ENCODE data around the gene HTR3E.
"Not testable (repeated sequence)": the region's sequence is repeated elsewhere in the genome, so short reads cannot be mapped to it uniquely, and the experiment has no call there.

Gene HTR3E

DNA sequence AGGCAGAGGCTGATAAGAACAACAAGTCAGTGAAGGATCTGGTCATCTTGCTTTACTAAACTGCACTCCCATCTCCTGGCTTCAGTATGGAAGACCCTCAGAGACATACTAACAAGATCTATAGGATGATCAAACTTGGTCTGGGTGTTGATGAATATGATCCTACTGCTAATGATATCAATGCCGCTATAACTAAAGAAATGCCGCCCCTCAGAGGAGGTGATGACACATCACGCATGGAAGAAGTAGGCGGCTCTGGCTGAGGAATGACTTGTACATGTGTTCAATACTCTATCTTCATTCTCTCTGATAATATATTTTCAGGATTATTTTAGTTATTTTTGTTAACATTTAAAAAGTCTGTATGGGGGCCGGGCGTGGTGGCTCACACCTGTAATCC lies 20.8 kb downstream of the HTR3E start:
- DNase-seq, result no peak

DNA sequence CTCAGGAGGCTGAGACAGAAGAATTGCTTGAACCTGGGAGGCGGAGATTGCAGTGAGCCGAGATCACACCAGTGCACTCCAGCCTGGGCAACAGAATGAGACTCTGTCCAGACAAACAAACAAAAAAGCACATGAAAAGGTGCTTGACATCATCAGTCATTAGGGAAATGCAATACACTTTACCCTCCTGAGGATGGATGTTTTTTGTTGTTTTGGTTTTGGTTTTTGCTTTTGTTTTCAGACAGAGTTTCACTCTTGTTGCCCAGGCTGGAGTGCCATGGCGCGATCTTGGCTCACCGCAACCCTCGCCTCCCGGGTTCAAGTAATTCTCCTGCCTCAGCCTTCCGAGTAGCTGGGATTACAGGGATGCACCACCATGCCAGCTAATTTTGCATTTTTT lies 24.2 kb downstream of the HTR3E start:
- not testable (repeated sequence) for DNase-seq

- no peak for DNase-seq
These were observed 29.1 kb downstream of the HTR3E start for GRCh38 chr3:184126006-184126405.

- no peak for DNase-seq
These were observed 32.1 kb downstream of the HTR3E start for GRCh38 chr3:184129012-184129411.

- DNase-seq, result no peak
These were observed 36.1 kb downstream of the HTR3E start for GRCh38 chr3:184132945-184133344.

GRCh38 chr3:184133840-184134745 lies 37.2 kb downstream of the HTR3E start:
- no peak for DNase-seq

DNA sequence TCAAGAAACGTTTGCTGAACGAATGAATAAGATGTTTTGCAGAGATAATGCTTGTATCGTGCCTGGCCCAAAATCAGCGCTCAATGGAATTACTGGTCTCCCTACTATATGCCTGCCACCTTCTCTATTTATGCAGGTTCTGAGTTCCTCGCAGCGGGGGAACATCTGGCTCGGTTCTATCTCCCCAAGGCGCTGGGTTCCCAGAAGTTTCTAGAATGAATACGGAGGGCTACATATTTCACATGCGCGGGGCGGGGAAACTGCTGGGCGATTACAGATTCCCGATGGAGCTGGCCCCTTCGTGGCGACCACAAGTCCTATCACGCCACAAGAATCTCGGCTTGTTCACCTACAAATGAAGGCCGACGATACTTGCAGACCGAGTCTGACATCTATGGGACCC lies 37.9 kb downstream of the HTR3E start:
- no peak for DNase-seq

- DNase-seq, result peak; percentile 75
These were observed 38.5 kb downstream of the HTR3E start, which contains the start of gene EIF2B5 for GRCh38 chr3:184135149-184135910. Gene EIF2B5, plus strand, starts transcription at chr3:184135358. Its CDS starts 28 bp downstream, at chr3:184135386.

DNA sequence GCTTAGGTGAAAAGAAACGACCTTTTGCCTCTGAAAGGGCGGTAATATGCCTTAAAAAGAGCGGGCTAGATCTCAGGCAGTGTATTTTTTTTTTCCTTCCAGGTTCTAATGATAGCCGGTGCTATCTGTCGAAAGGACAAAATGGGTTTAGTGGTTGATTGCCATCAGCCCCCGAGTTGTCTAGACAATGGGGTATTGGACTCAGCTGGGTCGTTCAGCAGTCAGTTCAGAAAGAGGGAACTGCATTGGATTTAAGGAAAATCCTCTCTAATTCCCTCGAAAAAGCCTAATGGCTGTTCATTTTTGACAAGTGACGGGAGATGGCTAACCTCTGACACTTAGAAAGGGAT lies 39.0 kb downstream of the HTR3E start:
- no peak for DNase-seq

GRCh38 chr3:184140436-184140835 lies 43.6 kb downstream of the HTR3E start:
- DNase-seq, result no peak

DNA sequence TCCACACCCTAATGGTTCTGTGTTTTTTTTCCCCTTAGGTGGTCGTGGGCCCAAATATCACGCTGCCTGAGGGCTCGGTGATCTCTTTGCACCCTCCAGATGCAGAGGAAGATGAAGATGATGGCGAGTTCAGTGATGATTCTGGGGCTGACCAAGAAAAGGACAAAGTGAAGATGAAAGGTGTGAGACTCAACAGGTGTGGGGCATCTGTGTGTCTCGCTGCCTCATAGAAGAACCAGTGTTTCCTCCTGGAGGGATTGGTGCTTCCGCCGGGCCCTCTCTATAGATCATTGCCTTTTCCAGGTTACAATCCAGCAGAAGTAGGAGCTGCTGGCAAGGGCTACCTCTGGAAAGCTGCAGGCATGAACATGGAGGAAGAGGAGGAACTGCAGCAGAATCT lies 45.3 kb downstream of the HTR3E start:
- no peak for DNase-seq

DNA sequence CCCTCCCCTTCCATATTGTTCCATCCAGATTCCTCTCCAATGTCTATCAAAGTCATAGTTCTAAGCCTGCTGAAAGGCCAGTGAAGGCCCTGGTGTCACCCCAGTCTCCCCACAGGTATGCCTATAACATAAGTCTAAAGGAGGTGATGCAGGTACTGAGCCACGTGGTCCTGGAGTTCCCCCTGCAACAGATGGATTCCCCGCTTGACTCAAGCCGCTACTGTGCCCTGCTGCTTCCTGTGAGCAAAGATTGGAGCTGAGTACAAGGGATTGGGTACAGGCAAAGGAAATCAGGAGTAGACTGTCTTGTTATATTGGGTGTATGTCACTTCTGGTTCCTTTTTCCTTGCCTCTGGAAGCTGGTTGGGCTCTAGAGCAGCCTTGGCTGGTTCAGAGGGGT lies 46.5 kb downstream of the HTR3E start:
- no peak for DNase-seq

DNA sequence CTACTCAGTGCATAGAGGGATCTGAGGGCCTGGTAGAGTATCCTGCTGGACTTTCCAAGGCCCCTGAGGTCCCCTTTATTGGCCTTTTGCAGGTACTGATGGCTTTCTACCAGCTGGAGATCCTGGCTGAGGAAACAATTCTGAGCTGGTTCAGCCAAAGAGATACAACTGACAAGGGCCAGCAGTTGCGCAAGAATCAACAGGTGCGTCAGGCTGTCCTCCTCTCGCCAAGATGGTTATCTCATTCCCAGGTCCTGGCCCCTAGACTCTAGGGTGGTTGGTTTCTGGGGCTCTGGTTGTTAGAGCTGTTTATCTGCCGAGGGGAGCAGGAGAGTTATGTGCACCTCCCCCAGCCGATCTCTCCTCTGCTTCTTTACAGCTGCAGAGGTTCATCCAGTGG lies 47.6 kb downstream of the HTR3E start:
- DNase-seq, result no peak

- no peak for DNase-seq
These were observed 48.3 kb downstream of the HTR3E start for GRCh38 chr3:184145111-184145524.

GRCh38 chr3:184145751-184146270 lies 48.9 kb downstream of the HTR3E start:
- DNase-seq, result no peak

DNA sequence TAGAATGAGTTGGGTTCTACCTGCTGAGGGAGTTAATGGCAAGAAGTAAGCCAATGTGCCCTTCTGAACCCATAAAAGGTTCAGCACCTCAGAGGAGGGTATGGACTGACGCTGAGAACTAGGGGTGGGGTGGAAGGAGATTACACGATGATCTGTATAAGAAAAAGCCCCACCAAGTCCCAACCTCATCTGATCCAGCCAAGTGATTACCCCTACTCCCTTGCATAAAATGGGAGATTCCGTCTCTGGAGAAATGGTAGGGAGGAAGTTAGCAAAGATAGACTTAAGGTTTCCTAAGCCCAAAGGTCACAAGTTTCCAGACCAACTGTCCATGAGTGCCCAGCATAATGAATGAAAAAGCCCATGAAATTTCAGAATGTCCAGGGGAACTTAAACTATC lies 51.2 kb downstream of the HTR3E start:
- no peak for DNase-seq

DNA sequence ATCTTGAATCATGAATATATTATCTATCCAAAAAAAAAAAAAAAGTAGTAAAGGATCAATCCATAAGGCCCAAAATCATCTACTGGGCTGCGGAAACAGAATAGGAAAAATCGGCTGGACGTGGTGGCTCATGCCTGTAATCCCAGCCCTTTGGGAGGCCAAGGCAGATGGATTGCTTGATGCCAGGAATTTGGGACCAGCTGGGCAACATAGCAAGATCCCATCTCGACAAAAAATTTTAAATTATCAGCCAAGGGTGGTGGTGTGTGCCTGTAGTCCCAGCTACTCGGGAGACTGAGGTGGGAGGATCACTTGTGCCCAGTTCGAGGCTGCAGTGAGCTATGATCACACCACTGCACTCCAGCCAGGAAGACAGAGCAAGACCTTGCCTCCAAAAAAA lies 52.3 kb downstream of the HTR3E start:
- no peak for DNase-seq

GRCh38 chr3:184149770-184150169 lies 52.9 kb downstream of the HTR3E start:
- not testable (repeated sequence) for DNase-seq

- DNase-seq, result peak; percentile 13
These were observed 58.2 kb downstream of the HTR3E start, which contains the start of gene DVL3 for GRCh38 chr3:184154885-184155643. Gene DVL3, plus strand, starts transcription at chr3:184155377. Its CDS starts 259 bp downstream, at chr3:184155636.

DNA sequence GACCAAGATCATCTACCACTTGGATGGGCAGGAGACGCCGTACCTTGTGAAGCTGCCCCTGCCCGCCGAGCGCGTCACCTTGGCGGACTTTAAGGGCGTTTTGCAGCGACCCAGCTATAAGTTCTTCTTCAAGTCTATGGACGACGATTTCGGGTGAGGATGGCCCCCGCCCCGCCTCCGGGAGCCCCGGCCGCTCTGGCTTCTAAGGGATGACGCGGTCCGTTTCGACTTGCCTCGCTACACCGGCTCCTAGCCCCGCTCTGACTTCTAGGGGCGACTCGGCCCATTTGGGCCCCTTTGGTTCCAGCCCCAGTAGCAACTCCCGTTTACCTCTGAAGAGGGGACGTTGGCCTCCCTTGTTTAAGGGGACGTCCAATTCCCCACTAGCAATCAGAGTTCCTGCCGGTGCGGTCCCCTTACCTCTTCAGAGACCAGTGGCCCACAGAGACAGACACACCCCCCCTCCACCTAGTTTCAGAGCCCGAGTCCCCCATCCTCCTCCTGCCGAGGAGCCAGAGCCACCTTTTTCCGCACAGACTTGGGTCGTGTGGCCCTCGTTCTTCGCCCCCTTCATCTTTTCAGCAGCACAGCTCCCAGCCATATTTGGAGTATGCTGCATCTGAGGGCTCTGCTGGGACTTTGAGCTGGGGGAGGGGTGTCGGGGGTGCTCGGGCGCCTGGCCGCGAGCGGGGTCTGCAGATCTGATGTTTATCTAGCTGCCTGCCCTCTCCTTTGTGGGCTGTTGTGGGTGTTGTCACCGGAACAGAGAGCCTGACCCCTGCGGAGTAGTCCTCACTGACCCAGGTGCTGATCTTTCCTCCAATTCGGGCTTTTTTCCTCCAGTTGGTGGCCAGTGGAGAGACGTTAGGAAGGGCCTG lies 59.0 kb downstream of the HTR3E start:
- DNase-seq, result peak; percentile 16

GRCh38 chr3:184156522-184156955 lies 59.7 kb downstream of the HTR3E start:
- no peak for DNase-seq

Data from activated T-cell treated with anti-CD3 and anti-CD28 coated beads for 4 hours (primary cell).